Right ventricle myocardium superior (tissue), 1 donor: ENCODE measurements around the gene EML4. TPM values are rescaled to one million over a fixed set of nuclear protein-coding genes. Genes with fewer than 3 reads are reported as not detected.

Experiments
- ATAC-seq: fragments of 200-7000 bp; cut with Tn5 transposase; one replicate; pipeline ENCODE4 v1.9.1; 2020; ENCODE audit warnings: mild to moderate bottlenecking; ENCODE audit not compliant: poor library complexity
- DNase-seq: peaks from one replicate; pipeline ENCODE4 v3.0.0-alpha.2; 2020
- intact Hi-C: fragments of 100-400 bp; cut with DNase I; formaldehyde crosslinking; loops from one replicate; pipeline ENCODE4 v1.11.2; 2022
- total RNA-seq: library from RNA; stranded (reverse); fragmentation: NEBNext Ultra II Directional; extraction: Animal tissue kit (Norgen Biotek cat#: 25700); gene quantifications from one replicate; pipeline ENCODE4 v1.2.1, GENCODE V29; 2021
- donor health status: DM: no; HTN: yes; CAD: no; lungs with severe emphysema.

Gene EML4
- total RNA-seq, 1 donor from 2014 or later: 4.4 TPM

- DNase-seq (no peak), ATAC-seq (no peak)
- intact Hi-C loops: no loop called here
These were observed 18.7 kb downstream of the EML4 start for GRCh38 chr2:42187886-42188285.

GRCh38 chr2:42189235-42189566 is 20.0 kb downstream of the EML4 start:
- ATAC-seq (no peak), DNase-seq (no peak)
- intact Hi-C loops: no loop called here

- ATAC-seq (no peak), DNase-seq (no peak)
- intact Hi-C loops: no loop called here
These were observed 21.0 kb downstream of the EML4 start for GRCh38 chr2:42190191-42190590.

GRCh38 chr2:42191285-42192009 is 22.3 kb downstream of the EML4 start:
- intact Hi-C loops: no loop called here
- ATAC-seq (no peak), DNase-seq (no peak)

GRCh38 chr2:42192010-42192373 is 22.8 kb downstream of the EML4 start:
- no peak for ATAC-seq
- no peak for DNase-seq
- intact Hi-C loops: no loop called here

DNA sequence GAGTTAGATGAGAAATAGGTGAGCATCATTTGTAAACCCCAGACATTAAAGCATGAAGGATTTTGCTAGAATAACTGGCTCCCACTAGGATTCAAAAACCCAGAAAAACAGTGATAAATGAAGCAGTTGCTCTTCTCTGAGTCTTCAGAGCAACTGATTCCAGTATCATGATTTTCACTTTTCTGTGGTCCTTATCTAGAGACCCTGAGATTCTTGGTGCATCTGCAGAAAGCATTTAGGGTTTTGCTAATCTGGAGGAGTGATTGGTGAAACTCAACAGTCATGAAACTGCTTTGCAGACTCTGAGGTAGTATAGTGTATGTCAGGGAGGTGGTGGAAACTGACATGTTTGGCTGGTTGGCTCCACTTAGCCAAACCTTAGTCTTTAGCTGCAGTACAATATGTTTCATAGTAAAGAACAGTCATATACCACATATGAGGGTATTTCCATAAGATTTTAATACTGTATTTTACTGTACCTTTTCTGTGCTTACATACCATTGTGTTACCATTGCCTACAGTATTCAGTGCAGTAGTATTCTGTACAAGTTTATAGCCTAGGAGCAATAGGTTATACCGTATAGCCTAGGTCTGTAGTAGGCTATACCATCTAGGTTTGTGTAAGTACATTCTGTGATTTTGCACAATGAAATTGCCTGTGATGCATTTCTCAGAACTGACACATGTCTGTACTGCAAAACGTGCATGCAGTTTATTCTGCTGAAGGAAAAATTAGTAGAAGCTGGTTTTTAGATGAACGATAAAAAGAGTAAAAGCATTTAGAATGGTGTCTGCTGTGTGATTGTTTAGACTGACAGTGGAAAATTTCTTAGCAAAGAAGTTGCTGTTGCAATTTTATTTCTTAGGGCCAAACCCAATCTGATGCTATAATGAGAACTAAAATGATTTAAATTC is 23.8 kb downstream of the EML4 start:
- DNase-seq: no peak
- ATAC-seq: no peak
- intact Hi-C loops: no loop called here

GRCh38 chr2:42193722-42194187 is 24.6 kb downstream of the EML4 start:
- intact Hi-C loops: no loop called here
- no peak for DNase-seq
- ATAC-seq: no peak

GRCh38 chr2:42194428-42194827 is 25.3 kb downstream of the EML4 start:
- intact Hi-C loops: no loop called here
- no peak for DNase-seq
- ATAC-seq: no peak

- intact Hi-C loops: loop anchor here (5.0 kb wide), 1 partner anchor 98 kb away; no protein-coding TSS in a partner anchor
- no peak for ATAC-seq
- no peak for DNase-seq
These were observed 26.4 kb downstream of the EML4 start for GRCh38 chr2:42195559-42195958.

- no peak for ATAC-seq
- DNase-seq: no peak
- intact Hi-C loops: loop anchor here (5.0 kb wide), 1 partner anchor 99 kb away; no protein-coding TSS in a partner anchor
These were observed 26.9 kb downstream of the EML4 start for GRCh38 chr2:42196070-42196402.

DNA sequence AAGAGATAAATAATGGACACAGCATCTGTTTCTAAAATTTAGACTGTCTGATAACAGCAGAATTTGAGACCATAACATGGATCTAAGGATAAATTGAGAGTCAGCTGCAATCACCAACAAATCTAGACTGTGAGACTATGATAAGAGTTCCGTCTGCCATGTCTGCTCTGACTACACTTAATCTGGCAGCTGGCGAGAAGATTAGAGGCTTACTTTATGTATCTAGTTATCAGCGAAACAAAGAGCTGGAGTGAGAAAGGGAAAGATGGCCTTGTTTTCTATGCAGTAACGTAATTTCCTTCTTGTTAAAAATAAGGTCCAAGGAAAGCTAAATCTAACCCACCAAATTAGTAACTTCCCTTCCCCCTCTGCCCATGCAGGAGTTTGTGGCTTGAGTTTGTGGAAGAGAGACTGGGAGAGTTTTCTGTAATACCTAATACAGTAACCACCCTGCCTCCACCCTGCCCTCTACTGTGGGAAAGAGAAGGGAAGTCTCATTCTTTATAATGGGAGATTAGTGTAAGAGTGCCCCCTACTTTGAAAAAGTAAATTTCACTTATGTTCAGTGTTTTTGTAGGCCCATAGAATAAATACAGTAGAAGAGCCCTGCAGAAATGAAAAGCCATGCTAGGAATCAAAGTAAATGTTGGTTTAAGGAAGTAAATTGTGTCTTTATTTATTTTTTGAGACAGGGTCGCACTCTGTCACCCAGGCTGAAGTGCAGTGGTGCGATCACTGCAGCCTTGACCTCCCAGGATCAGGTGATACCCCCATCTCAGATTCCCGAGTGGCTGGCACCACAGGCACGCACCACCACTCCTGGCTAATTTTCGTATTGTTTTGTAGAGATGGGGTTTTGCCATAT is 27.5 kb downstream of the EML4 start:
- no peak for DNase-seq
- intact Hi-C loops: loop anchor here (5.0 kb wide), 1 partner anchor 99 kb away; no protein-coding TSS in a partner anchor

DNA sequence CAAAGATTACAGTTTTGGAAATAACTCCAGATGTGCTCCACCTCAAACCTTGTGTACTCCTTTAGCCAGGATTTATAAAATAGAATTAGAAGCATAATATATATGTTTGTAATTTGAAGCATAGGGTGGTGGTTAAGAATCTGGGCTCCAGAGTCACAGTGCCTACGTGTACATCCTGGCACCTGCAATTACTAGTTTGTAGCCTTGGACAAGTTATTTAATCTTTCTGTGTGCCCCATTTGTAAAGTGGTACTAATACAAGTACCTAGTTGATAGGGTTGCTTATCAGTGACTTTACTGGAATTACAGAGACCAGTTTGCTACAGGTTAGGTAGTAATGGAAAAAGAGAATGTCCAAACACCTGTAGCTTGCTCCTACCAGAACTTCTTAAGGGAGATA is 28.6 kb downstream of the EML4 start:
- DNase-seq (no peak), ATAC-seq (no peak)
- intact Hi-C loops: loop anchor here (5.0 kb wide), 1 partner anchor 100 kb away; no protein-coding TSS in a partner anchor

More for the DNA sequence above, 27.5 kb downstream of the EML4 start:
- peak; percentile 74 for ATAC-seq

DNA sequence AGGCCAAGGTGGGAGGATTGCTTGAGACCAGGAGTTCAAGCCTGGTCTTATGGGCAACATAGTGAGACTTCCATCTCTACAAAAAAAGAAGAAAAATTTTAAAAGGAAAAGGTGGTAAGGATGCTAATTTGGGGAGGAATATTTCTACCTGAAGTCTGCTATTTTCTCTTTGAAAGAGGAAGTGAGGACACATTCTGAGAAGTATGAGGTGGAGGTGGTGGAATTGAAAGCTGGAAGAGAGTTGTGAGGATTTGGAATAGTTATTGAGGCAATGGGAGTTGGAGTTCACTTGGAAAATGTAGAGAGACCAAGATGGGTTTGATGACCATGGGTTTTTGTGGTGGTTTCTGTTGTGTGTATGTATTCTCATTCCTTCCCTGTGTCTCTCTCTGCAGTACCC is 29.3 kb downstream of the EML4 start:
- ATAC-seq (no peak), DNase-seq (no peak)
- intact Hi-C loops: loop anchor here (5.0 kb wide), 1 partner anchor 101 kb away; no protein-coding TSS in a partner anchor

GRCh38 chr2:42199002-42199401 is 29.8 kb downstream of the EML4 start:
- intact Hi-C loops: loop anchor here (5.0 kb wide), 1 partner anchor 102 kb away; no protein-coding TSS in a partner anchor
- ATAC-seq: no peak
- DNase-seq: no peak

GRCh38 chr2:42199626-42200025 is 30.5 kb downstream of the EML4 start:
- no peak for ATAC-seq
- intact Hi-C loops: loop anchor here (5.0 kb wide), 1 partner anchor 102 kb away; no protein-coding TSS in a partner anchor
- no peak for DNase-seq

- intact Hi-C loops: no loop called here
- ATAC-seq: no peak
- no peak for DNase-seq
These were observed 32.0 kb downstream of the EML4 start for GRCh38 chr2:42200926-42201855.

GRCh38 chr2:42202634-42203008 is 33.5 kb downstream of the EML4 start:
- no peak for DNase-seq
- ATAC-seq: no peak
- intact Hi-C loops: no loop called here

- DNase-seq (no peak), ATAC-seq (no peak)
- intact Hi-C loops: no loop called here
These were observed 34.6 kb downstream of the EML4 start for GRCh38 chr2:42203792-42204191.
